ENCODE data around the gene PLEKHA5. TPM values are rescaled to one million over a fixed set of nuclear protein-coding genes. Genes with fewer than 3 reads are reported as not detected.

PLEKHA5 gene
- total and polyA plus RNA-seq, 11 donors, result 18.1 to 72.2 (median 58.2) TPM

GRCh38 chr12:19196959-19197630, 67.6 kb downstream of the PLEKHA5 start:
- peak overlapping the region in 3 of 12 donors; percentile 16 to 23 (median 18) for H3K27ac ChIP-seq
- 51 to 53% (median 52%) methylated on average over 6 of the region's 6 CpGs for WGBS, 4 donors

GRCh38 chr12:19198272-19198671, 68.7 kb downstream of the PLEKHA5 start:
- H3K9me3 ChIP-seq, result no peaks in the 10 kb centered on the region
- no peaks in the 10 kb centered on the region for H3K36me3 ChIP-seq
- DNase-seq (no peak), ATAC-seq (peak in 3 of 4 donors; percentile 11 to 46 (median 15))
- TF ChIP-seq CTCF (IDR thresholded peaks at IDR 0.05) (no peak), POLR2A (IDR thresholded peaks at IDR 0.05) (no peak)
- no peak overlapping the region for H3K4me3 ChIP-seq
- intact Hi-C loops (cut with DNase I), result loop anchor here in 3 of 10 donors (10.0 kb wide), 2 partner anchors 77 to 87 kb away; no protein-coding TSS in a partner anchor
- WGBS, 4 donors, result 47 to 62% (median 52%) methylated on average over 2 of the region's 2 CpGs
- no peaks in the 10 kb centered on the region for H3K27me3 ChIP-seq
- H3K27ac ChIP-seq, result peak overlapping the region in 6 of 12 donors; percentile 1 to 50 (median 12)
- peaks cover 0 to 48% (median 15%) of the 10 kb centered on the region in 12 donors for H3K4me1 ChIP-seq

More at GRCh38 chr12:19196959-19197630, 67.6 kb downstream of the PLEKHA5 start:
- Histone ChIP-seq H3K9me3 (no peaks in the 10 kb centered on the region), H3K4me3 (no peak overlapping the region), H3K27me3 (no peaks in the 10 kb centered on the region), H3K4me1 (peaks cover 0 to 60% (median 20%) of the 10 kb centered on the region in 12 donors), H3K36me3 (no peaks in the 10 kb centered on the region)
- DNase-seq, result no peak
- peak in 3 of 4 donors; percentile 14 to 55 (median 33) for ATAC-seq
- TF ChIP-seq POLR2A (IDR thresholded peaks at IDR 0.05) (no peak), CTCF (IDR thresholded peaks at IDR 0.05) (no peak)
- intact Hi-C loops (cut with DNase I), result loop anchor here in 3 of 10 donors (10.0 kb wide), 2 partner anchors 78 to 88 kb away; no protein-coding TSS in a partner anchor

- intact Hi-C loops (cut with DNase I), result loop anchor here in 3 of 10 donors (10.0 kb wide), 2 partner anchors 75 to 85 kb away; no protein-coding TSS in a partner anchor
- 90 to 97% (median 91%) methylated on average over 1 of the region's 1 CpG for WGBS, 4 donors
- ATAC-seq, result no peak
Observed at GRCh38 chr12:19199332-19199731, 69.8 kb downstream of the PLEKHA5 start.

More at GRCh38 chr12:19199332-19199731, 69.8 kb downstream of the PLEKHA5 start:
- Histone ChIP-seq H3K4me3 (no peak overlapping the region), H3K4me1 (peaks cover 0 to 42% (median 15%) of the 10 kb centered on the region in 12 donors), H3K27me3 (no peaks in the 10 kb centered on the region), H3K9me3 (no peaks in the 10 kb centered on the region), H3K27ac (no peak overlapping the region), H3K36me3 (no peaks in the 10 kb centered on the region)
- TF ChIP-seq CTCF (IDR thresholded peaks at IDR 0.05), result no peak
- no peak for TF ChIP-seq POLR2A (IDR thresholded peaks at IDR 0.05)
- no peak for DNase-seq

All from heart left ventricle (tissue), 16 donors.